HG02943 (cell line): ENCODE results near the gene PCDHGA7.
"Not testable (repeated sequence)": the region's sequence is repeated elsewhere in the genome, so short reads cannot be mapped to it uniquely, and the experiment has no call there.

Experiments used
- ATAC-seq: cut with Tn5 transposase; IDR thresholded peaks from one replicate; pipeline ENCODE4 v1.9.1; 2021; ENCODE audit warnings: mild to moderate bottlenecking, low read depth, moderate library complexity; ENCODE audit not compliant: unreplicated experiment

PCDHGA7 gene

DNA sequence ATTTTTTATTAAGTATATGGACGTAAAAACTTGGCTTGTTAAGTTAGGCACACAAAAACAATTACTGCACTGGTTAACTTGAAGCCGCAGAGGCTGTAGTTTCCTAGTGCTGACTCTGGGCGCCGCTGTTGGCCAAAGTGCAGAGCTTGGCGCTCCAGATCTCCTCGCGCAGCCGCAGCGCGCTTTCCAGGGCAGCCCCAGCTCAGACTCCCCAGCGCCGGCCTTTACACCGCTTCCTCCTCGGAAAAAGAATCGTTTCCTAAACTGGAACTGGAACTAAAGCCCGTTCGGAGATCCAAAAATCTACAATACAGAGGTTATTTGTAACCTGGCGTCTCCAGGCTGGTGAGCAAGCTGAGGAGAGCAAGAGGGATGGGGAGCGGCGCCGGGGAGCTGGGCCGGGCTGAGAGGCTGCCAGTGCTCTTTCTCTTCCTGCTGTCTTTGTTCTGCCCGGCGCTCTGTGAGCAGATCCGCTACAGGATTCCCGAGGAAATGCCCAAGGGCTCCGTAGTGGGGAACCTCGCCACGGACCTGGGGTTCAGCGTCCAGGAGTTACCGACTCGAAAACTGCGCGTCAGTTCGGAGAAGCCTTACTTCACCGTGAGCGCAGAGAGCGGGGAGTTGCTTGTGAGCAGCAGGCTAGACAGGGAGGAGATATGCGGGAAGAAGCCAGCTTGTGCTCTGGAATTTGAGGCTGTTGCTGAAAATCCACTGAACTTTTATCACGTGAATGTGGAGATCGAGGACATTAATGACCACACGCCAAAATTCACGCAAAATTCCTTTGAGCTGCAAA, 15.4 kb downstream of the PCDHGA7 start, which contains the start of gene PCDHGB5:
TSS of gene PCDHGB5 (plus strand) at position 192 of the 796 bp plus-strand sequence. CDS start at position 373, 181 bp downstream.
- not testable (repeated sequence) for ATAC-seq

DNA sequence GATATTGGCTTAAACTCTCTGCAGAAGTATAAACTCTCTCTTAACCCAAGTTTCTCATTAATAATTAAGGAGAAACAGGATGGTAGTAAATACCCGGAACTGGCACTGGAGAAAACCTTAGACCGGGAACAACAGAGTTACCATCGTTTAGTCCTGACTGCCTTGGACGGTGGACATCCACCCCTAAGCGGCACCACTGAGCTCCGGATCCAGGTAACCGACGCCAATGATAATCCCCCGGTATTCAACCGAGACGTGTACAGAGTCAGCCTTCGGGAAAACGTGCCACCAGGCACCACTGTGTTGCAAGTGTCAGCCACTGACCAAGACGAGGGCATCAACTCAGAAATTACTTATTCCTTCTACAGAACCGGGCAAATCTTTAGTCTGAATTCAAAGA, 16.1 kb downstream of the PCDHGA7 start:
- no peak for ATAC-seq

DNA sequence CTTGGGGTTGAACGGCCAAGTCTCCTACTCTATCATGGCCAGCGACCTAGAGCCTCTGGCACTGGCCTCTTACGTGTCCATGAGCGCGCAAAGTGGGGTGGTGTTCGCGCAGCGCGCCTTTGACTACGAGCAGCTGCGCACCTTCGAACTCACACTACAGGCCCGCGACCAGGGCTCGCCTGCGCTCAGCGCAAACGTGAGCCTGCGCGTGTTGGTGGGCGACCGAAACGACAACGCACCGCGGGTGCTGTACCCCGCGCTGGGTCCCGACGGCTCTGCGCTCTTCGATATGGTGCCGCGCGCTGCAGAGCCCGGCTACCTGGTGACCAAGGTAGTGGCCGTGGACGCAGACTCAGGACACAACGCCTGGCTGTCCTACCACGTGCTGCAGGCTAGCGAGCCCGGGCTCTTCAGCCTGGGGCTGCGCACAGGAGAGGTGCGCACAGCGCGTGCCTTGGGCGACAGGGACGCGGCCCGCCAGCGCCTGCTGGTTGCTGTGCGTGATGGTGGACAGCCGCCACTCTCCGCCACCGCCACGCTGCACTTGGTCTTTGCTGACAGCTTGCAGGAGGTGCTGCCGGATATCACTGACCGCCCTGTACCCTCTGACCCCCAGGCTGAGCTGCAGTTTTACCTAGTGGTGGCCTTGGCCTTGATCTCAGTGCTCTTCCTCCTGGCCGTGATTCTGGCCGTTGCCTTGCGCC, 17.2 kb downstream of the PCDHGA7 start:
- ATAC-seq, result no peak

DNA sequence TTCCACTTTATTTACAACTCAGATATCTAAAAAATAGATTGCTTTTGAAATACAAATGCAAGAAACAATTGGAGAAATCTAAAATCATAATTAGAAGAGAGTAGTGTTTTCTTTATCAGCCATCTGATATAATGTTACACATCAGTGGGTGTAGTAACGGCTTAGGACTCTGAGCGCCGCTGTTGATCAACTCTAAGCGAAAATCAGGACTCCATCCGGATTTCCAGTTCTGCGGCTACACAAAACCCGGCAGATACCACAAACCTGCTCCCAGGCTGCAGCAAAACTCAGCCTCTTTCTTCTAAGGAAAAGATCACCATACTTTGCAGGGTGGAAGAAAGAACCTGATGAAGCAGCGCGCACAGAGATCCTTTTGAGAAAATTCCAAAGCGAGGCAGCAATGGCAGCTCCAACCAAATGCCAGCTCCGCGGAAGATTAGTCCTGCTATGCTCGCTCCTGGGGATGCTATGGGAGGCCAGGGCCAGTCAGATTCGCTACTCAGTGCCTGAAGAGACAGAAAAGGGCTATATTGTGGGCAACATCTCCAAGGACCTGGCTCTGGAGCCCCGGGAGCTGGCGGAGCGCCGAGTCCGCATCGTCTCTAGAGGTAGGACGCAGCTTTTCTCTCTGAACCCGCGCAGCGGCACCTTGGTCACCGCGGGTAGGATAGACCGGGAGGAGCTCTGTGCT, 20.2 kb downstream of the PCDHGA7 start, which contains the start of gene PCDHGA9:
TSS of gene PCDHGA9 (plus strand) at position 226 of the 691 bp plus-strand sequence. CDS start at position 401, 175 bp downstream.
- no peak for ATAC-seq

DNA sequence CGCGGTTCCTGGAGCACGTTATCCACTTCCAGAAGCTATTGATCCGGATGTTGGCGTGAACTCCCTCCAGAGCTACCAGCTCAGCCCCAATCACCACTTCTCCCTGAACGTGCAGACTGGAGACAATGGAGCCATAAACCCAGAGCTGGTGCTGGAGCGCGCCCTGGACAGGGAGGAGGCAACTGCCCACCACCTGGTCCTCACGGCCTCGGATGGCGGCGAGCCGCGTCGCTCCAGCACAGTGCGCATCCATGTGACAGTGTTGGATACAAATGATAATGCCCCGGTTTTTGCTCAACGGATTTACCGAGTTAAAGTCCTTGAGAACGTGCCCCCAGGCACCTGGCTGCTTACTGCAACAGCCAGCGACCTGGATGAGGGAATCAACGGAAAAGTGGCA, 20.8 kb downstream of the PCDHGA7 start:
- ATAC-seq, result no peak

DNA sequence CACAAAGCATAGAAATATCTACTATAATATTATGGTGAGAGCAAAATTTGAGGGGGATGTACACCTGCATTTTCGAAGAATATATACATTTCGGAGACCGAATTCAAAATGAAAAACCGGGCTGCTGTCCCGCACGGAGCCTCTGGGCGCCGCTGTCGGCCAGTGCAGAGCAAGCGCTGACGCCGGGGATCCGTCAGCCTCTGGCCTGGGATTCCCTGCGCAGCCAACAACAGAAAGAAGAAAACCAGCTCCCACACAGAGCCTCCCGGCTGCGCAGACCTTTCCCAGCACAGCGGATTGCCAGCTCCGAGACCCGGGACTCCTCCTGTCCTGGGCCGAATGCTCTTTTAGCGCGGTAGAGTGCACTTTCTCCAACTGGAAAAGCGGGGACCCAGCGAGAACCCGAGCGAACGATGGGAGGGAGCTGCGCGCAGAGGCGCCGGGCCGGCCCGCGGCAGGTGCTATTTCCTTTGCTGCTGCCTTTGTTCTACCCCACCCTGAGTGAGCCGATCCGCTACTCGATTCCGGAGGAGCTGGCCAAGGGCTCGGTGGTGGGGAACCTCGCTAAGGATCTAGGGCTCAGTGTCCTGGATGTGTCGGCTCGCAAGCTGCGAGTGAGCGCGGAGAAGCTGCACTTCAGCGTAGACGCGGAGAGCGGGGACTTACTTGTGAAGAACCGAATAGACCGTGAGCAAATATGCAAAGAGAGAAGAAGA, 25.4 kb downstream of the PCDHGA7 start, which contains the start of gene PCDHGB6:
TSS of gene PCDHGB6 (plus strand) at position 232 of the 716 bp plus-strand sequence. CDS start at position 414, 182 bp downstream.
- not testable (repeated sequence) for ATAC-seq

DNA sequence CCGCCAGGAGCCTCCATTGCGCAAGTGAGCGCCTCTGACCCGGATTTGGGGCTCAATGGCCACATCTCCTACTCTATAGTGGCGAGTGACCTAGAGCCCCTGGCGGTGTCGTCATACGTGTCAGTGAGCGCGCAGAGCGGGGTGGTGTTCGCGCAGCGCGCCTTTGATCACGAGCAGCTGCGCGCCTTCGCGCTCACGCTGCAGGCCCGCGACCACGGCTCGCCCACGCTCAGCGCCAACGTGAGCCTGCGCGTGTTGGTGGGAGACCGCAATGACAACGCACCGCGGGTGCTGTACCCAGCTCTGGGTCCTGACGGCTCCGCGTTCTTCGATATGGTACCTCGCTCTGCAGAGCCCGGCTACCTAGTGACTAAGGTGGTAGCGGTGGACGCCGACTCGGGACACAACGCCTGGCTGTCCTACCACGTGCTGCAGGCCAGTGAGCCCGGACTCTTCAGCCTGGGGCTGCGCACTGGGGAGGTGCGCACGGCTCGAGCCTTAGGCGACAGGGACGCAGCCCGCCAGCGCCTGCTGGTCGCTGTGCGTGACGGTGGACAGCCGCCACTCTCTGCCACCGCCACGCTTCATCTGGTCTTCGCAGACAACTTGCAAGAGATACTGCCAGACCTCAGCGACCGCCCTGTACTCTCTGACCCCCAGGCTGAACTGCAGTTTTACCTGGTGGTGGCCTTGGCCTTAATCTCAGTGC, 27.2 kb downstream of the PCDHGA7 start:
- no peak for ATAC-seq

DNA sequence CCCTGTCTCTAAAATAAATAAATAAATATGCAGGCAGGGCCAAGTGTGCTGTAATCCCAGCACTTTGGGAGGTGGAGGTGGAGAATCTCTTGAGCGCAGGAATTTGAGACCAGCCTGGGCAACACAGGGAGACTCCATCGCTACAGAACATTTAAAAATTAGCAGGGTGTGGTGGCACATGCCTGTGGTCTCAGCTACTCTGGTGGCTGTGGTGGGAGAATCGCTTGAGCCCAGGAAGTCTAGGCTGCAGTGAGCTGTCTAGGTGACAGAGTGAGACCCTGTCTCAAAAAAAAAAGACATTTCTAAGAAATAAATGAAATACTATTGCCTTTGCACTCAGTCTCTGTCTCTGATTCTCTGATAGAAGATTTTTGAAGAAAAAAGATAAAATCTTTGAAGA, 29.0 kb downstream of the PCDHGA7 start:
- ATAC-seq, result no peak

DNA sequence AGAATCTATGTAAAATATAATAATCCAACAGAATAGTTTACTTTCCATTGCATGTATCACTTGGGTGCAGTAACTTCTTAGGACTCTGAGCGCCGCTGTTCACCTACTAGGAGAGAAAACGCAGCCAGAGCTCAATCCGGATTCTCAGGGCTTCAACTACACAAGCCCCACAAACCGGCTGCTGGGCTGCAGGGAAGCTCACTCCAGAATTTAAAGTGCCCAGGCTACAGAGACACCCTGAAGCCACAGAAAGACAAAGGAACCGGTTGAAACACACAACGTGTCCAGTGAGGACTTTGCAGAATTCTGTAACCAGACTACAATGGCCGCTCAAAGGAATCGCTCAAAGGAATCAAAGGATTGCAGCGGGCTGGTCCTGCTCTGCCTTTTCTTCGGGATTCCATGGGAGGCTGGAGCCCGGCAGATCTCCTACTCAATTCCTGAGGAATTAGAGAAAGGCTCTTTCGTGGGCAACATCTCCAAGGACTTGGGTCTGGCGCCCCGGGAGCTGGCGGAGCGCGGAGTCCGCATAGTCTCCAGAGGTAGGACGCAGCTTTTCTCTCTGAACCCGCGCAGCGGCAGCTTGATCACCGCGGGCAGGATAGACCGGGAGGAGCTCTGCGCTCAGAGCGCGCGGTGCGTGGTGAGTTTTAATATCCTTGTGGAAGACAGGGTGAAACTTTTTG, 30.5 kb downstream of the PCDHGA7 start, which contains the start of gene PCDHGA10:
TSS of gene PCDHGA10 (plus strand) at position 134 of the 686 bp plus-strand sequence. CDS start at position 323, 189 bp downstream.
- ATAC-seq, result peak; percentile 58

DNA sequence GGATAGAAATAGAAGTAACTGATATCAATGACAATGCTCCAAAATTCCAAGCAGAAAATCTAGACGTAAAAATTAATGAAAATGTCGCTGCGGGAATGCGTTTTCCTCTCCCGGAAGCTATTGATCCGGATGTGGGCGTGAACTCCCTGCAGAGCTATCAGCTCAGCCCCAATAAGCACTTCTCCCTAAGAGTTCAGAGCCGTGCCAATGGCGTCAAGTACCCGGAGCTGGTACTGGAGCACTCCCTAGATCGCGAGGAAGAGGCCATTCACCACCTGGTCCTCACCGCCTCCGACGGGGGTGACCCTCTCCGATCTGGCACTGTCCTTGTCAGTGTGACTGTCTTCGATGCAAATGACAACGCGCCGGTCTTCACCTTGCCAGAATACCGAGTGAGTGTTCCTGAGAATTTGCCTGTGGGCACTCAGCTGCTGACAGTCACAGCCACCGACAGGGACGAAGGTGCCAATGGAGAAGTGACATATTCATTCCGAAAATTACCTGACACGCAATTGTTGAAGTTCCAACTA, 31.1 kb downstream of the PCDHGA7 start:
- no peak for ATAC-seq

DNA sequence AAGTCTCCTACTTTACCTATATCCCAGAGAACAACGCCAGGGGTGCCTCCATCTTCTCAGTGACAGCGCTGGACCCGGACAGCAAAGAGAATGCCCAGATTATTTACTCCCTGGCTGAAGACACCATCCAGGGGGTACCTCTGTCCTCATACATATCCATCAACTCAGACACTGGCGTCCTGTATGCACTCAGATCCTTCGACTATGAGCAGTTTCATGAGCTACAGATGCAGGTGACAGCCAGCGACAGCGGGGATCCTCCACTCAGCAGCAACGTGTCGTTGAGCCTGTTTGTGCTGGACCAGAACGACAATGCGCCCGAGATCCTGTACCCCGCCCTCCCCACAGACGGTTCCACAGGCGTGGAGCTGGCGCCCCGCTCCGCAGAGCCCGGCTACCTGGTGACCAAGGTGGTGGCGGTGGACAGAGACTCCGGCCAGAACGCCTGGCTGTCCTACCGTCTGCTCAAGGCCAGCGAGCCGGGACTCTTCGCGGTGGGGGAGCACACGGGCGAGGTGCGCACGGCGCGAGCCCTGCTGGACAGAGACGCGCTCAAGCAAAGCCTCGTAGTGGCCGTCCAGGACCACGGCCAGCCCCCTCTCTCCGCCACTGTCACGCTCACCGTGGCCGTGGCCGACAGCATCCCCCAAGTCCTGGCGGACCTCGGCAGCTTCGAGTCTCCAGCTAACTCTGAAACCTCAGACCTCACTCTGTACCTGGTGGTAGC, 32.2 kb downstream of the PCDHGA7 start:
- ATAC-seq, result not testable (repeated sequence)

DNA sequence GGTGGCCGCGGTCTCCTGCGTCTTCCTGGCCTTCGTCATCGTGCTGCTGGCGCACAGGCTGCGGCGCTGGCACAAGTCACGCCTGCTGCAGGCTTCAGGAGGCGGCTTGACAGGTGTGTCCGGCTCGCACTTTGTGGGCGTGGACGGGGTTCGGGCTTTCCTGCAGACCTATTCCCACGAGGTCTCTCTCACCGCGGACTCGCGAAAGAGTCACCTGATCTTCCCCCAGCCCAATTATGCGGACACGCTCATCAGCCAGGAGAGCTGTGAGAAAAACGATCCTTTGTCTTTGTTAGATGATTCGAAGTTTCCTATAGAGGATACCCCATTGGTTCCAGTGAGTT, 32.7 kb downstream of the PCDHGA7 start:
- not testable (repeated sequence) for ATAC-seq

DNA sequence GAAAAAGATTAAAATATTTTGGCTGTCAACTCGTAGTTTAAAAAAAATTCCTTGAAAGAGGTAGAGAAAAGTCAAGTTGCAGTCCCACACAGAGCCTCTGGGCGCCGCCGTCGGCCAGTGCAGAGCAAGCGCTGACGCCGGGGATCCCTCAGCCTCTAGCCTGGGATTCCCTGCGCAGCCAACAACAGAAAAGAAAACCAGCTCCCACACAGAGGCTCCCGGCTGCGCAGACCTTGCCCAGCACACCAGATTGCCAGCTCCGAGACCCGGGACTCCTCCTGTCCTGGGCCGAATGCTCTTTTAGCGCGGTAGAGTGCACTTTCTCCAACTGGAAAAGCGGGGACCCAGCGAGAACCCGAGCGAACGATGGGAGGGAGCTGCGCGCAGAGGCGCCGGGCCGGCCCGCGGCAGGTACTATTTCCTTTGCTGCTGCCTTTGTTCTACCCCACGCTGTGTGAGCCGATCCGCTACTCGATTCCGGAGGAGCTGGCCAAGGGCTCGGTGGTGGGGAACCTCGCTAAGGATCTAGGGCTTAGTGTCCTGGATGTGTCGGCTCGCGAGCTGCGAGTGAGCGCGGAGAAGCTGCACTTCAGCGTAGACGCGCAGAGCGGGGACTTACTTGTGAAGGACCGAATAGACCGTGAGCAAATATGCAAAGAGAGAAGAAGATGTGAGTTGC, 35.1 kb downstream of the PCDHGA7 start, which contains the start of gene PCDHGB7:
TSS of gene PCDHGB7 (plus strand) at position 184 of the 679 bp plus-strand sequence. CDS start at position 367, 183 bp downstream.
- ATAC-seq, result peak; percentile 75

DNA sequence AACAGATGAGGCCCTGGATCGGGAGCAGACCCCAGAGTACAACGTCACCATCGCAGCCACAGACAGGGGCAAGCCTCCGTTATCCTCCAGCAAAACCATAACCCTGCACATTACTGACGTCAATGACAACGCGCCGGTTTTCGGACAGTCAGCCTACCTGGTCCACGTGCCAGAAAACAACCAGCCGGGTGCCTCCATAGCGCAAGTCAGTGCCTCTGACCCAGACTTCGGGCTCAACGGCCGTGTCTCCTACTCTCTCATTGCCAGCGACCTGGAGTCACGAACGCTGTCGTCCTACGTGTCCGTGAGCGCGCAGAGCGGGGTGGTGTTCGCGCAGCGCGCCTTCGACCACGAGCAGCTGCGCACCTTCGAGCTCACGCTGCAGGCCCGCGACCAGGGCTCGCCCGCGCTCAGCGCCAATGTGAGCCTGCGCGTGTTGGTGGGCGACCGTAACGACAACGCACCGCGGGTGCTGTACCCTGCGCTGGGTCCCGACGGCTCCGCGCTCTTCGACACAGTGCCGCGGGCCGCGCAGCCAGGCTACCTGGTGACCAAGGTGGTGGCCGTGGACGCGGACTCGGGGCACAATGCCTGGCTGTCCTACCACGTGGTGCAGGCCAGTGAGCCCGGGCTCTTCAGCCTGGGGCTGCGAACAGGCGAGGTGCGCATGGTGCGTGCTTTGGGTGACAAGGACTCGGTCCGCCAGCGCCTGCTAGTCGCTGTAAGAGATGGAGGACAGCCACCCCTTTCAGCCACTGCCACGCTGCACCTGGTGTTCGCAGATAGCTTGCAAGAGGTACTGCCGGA, 36.7 kb downstream of the PCDHGA7 start:
- no peak for ATAC-seq

DNA sequence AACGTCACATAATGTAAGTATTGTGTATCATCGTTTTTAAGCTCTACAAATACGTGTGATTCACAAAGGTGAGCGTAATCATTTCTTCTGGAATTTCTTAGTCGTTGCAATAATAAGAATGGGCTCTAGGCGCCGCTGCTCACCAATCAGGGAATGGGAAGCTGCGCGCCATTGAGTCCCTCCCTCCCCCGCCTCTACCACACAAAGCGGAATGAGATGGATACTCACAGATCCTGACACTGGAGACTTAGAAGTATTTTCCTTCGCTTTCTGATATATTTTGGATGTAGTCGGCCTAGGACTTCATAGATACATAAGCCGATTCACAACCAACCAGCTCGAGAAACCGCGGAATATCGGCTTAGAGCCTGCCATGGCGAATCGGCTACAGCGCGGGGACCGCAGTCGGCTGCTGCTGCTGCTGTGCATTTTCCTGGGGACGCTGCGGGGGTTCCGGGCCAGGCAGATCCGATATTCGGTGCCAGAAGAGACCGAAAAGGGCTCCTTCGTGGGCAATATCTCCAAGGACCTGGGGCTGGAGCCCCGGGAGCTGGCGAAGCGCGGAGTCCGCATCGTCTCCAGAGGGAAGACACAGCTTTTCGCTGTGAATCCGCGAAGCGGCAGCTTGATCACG, 38.4 kb downstream of the PCDHGA7 start, which contains the start of gene PCDHGA11:
TSS of gene PCDHGA11 (plus strand) at position 197 of the 634 bp plus-strand sequence. CDS start at position 374, 177 bp downstream.
- no peak for ATAC-seq

DNA sequence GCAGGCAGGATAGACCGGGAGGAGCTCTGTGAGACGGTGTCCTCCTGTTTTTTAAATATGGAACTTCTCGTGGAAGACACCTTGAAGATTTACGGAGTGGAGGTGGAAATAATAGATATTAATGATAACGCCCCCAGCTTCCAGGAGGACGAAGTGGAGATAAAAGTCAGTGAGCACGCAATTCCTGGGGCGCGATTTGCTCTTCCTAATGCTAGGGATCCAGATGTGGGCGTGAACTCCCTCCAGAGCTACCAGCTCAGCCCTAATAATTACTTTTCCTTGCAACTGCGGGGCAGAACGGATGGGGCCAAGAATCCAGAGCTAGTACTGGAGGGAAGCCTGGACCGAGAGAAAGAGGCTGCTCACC, 38.9 kb downstream of the PCDHGA7 start:
- ATAC-seq, result no peak
